ENCODE data around the gene TRIP4.

The TRIP4 gene

DNA sequence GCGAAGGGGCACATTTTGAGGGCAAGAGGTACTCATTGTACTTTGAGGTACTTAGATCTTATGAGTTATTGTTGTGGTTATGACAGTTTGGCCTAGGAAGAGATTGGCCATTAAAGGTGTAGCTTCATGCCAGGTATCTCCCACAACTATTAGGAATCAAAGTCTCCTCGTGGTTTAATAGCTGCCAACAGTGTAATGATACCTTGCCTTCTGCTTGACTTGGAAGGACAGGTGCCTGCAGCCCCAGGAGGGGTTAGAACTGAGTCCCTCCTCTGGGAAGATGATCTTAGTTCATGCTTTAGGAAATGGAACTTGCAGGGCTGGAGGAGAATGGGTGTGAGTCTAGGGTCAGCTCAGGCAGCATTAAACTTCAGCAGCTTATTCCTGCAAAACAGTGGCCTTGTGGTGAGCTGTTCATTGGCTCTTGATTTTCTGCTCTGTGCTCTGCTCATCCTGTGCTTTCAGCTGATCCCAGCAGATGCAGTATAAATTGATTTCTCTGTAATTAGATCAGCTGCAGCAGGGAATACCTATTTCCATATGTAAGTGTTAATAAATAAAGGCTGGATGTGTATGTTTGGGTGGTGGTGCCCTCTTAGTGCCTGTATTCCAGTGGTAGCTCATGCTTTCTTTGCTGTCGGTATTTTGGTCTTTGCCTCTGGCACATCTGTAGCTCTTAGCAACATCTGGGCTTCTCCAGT is 113.2 kb downstream of the TRIP4 start:
- H2BK120ac ChIP-seq (ENCODE audit: low read depth, low read length): no peak overlapping the region
- no peak overlapping the region for H3K4ac ChIP-seq (ENCODE audit: low read depth in 1 of 2, low read length in 2 of 2)
- H4K91ac ChIP-seq (ENCODE audit: low read length): no peak overlapping the region
- no peak overlapping the region for H4K8ac ChIP-seq (ENCODE audit: low read length)
- 70% methylated on average over 3 of the region's 3 CpGs for WGBS
- H3K36me3 ChIP-seq (ENCODE audit: control insufficient read depth in 1 of 2, insufficient read depth in 2 of 2, low read depth in 1 of 2, low read length in 2 of 2): peaks cover 18 to 58% of the 10 kb centered on the region in 2 experiments
- no peak overlapping the region for H2AFZ ChIP-seq (ENCODE audit: low read depth, low read length)
- H3K18ac ChIP-seq (ENCODE audit: low read depth in 1 of 2, low read length in 2 of 2): no peak overlapping the region
- no peak overlapping the region for H3K4me2 ChIP-seq (ENCODE audit: low read length, poor library complexity, severe bottlenecking)
- H2AK5ac ChIP-seq (ENCODE audit: low read length, severe bottlenecking): no peak overlapping the region
- no peak overlapping the region for H3K23ac ChIP-seq (ENCODE audit: low read length in 2 of 2)
- H3K79me1 ChIP-seq (replicated peaks; ENCODE audit: low read length, poor library complexity, severe bottlenecking): peaks cover 37% of the 10 kb centered on the region
- no peaks in the 10 kb centered on the region for H3K9me3 ChIP-seq (ENCODE audit: control insufficient read depth, low read length)
- H2BK5ac ChIP-seq (ENCODE audit: low read depth, low read length, poor library complexity, severe bottlenecking): no peak overlapping the region
- no peak for DNase-seq
- no peak overlapping the region for H3K27ac ChIP-seq (ENCODE audit: low read length, poor library complexity, severe bottlenecking)
- no peak overlapping the region for H3K9ac ChIP-seq (ENCODE audit: low read length)
- no peak overlapping the region for H2BK12ac ChIP-seq (ENCODE audit: low read length in 2 of 2)
- H3K27me3 ChIP-seq (ENCODE audit: control insufficient read depth in 1 of 2, insufficient read depth in 1 of 2, low read length in 2 of 2): no peaks in the 10 kb centered on the region
- H2BK15ac ChIP-seq (ENCODE audit: low read depth, poor library complexity, severe bottlenecking): no peak overlapping the region
- no peak overlapping the region for H3K4me3 ChIP-seq (ENCODE audit: insufficient read depth in 1 of 2, low read depth in 1 of 2, low read length in 2 of 2)
- no peak overlapping the region for H3K14ac ChIP-seq (ENCODE audit: low read length in 2 of 2)
- peaks cover 3% of the 10 kb centered on the region for H3K4me1 ChIP-seq (ENCODE audit: control insufficient read depth, insufficient read depth, low read depth, low read length)

GRCh38 chr15:64501396-64501715 is 113.7 kb downstream of the TRIP4 start:
- no peak overlapping the region for H2BK15ac ChIP-seq (ENCODE audit: low read depth, poor library complexity, severe bottlenecking)
- no peak overlapping the region for H2BK5ac ChIP-seq (ENCODE audit: low read depth, low read length, poor library complexity, severe bottlenecking)
- H3K27ac ChIP-seq (ENCODE audit: low read length, poor library complexity, severe bottlenecking): no peak overlapping the region
- no peak overlapping the region for H2BK12ac ChIP-seq (ENCODE audit: low read length in 2 of 2)
- H2AFZ ChIP-seq (ENCODE audit: low read depth, low read length): no peak overlapping the region
- H2AK5ac ChIP-seq (ENCODE audit: low read length, severe bottlenecking): no peak overlapping the region
- no peaks in the 10 kb centered on the region for H3K9me3 ChIP-seq (ENCODE audit: control insufficient read depth, low read length)
- no CpG with 5 or more reads among the region's 1 CpG for WGBS
- no peak overlapping the region for H4K8ac ChIP-seq (ENCODE audit: low read length)
- H3K4me1 ChIP-seq (ENCODE audit: control insufficient read depth, insufficient read depth, low read depth, low read length): peaks cover 3% of the 10 kb centered on the region
- H3K79me1 ChIP-seq (replicated peaks; ENCODE audit: low read length, poor library complexity, severe bottlenecking): peaks cover 35% of the 10 kb centered on the region
- no peak overlapping the region for H4K91ac ChIP-seq (ENCODE audit: low read length)
- H3K36me3 ChIP-seq (ENCODE audit: control insufficient read depth in 1 of 2, insufficient read depth in 2 of 2, low read depth in 1 of 2, low read length in 2 of 2): peaks cover 18 to 56% of the 10 kb centered on the region in 2 experiments
- DNase-seq: no peak
- no peaks in the 10 kb centered on the region for H3K27me3 ChIP-seq (ENCODE audit: control insufficient read depth in 1 of 2, insufficient read depth in 1 of 2, low read length in 2 of 2)
- H3K4ac ChIP-seq (ENCODE audit: low read depth in 1 of 2, low read length in 2 of 2): peak overlapping the region in 1 of 2 experiments; percentile 58
- H3K9ac ChIP-seq (ENCODE audit: low read length): no peak overlapping the region
- no peak overlapping the region for H3K4me3 ChIP-seq (ENCODE audit: insufficient read depth in 1 of 2, low read depth in 1 of 2, low read length in 2 of 2)
- peak overlapping the region in 1 of 2 experiments; percentile 70 for H3K23ac ChIP-seq (ENCODE audit: low read length in 2 of 2)
- peak overlapping the region in 1 of 2 experiments; percentile 21 for H3K14ac ChIP-seq (ENCODE audit: low read length in 2 of 2)
- H2BK120ac ChIP-seq (ENCODE audit: low read depth, low read length): no peak overlapping the region
- H3K18ac ChIP-seq (ENCODE audit: low read depth in 1 of 2, low read length in 2 of 2): no peak overlapping the region
- no peak overlapping the region for H3K4me2 ChIP-seq (ENCODE audit: low read length, poor library complexity, severe bottlenecking)

DNA sequence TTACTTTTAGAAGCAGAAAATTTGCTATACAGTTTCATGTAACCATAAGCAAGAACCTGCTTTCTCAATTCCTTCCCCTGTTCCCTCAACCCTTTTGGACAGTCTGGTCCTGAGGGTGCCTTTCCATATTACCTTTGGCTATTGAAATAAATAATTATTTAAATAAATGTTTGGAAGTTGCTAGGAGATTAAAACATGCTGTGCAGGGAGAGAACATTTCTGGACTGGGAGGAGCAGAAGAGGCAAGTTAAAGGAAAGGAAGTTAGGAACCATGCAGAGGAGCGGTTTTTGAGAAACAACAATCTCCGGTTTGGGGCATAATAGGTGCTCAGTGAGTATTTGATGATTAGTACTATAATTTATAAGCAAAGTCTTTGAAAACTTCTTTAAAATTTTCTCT is 114.5 kb downstream of the TRIP4 start:
- H3K4me2 ChIP-seq (ENCODE audit: low read length, poor library complexity, severe bottlenecking): no peak overlapping the region
- no peak overlapping the region for H3K27ac ChIP-seq (ENCODE audit: low read length, poor library complexity, severe bottlenecking)
- H4K91ac ChIP-seq (ENCODE audit: low read length): no peak overlapping the region
- H2AK5ac ChIP-seq (ENCODE audit: low read length, severe bottlenecking): no peak overlapping the region
- H3K36me3 ChIP-seq (ENCODE audit: control insufficient read depth in 1 of 2, insufficient read depth in 2 of 2, low read depth in 1 of 2, low read length in 2 of 2): peaks cover 18 to 56% of the 10 kb centered on the region in 2 experiments
- H3K9me3 ChIP-seq (ENCODE audit: control insufficient read depth, low read length): no peaks in the 10 kb centered on the region
- H3K79me1 ChIP-seq (replicated peaks; ENCODE audit: low read length, poor library complexity, severe bottlenecking): peaks cover 32% of the 10 kb centered on the region
- no peak overlapping the region for H3K4ac ChIP-seq (ENCODE audit: low read depth in 1 of 2, low read length in 2 of 2)
- H3K27me3 ChIP-seq (ENCODE audit: control insufficient read depth in 1 of 2, insufficient read depth in 1 of 2, low read length in 2 of 2): no peaks in the 10 kb centered on the region
- H2AFZ ChIP-seq (ENCODE audit: low read depth, low read length): no peak overlapping the region
- H3K4me3 ChIP-seq (ENCODE audit: insufficient read depth in 1 of 2, low read depth in 1 of 2, low read length in 2 of 2): no peak overlapping the region
- no peak overlapping the region for H3K23ac ChIP-seq (ENCODE audit: low read length in 2 of 2)
- H3K9ac ChIP-seq (ENCODE audit: low read length): peak overlapping the region; percentile 3
- no peak overlapping the region for H2BK120ac ChIP-seq (ENCODE audit: low read depth, low read length)
- no CpG with 5 or more reads among the region's 2 CpGs for WGBS
- no peak overlapping the region for H3K14ac ChIP-seq (ENCODE audit: low read length in 2 of 2)
- H2BK12ac ChIP-seq (ENCODE audit: low read length in 2 of 2): no peak overlapping the region
- no peak overlapping the region for H2BK15ac ChIP-seq (ENCODE audit: low read depth, poor library complexity, severe bottlenecking)
- peaks cover 3% of the 10 kb centered on the region for H3K4me1 ChIP-seq (ENCODE audit: control insufficient read depth, insufficient read depth, low read depth, low read length)
- no peak overlapping the region for H3K18ac ChIP-seq (ENCODE audit: low read depth in 1 of 2, low read length in 2 of 2)
- no peak overlapping the region for H2BK5ac ChIP-seq (ENCODE audit: low read depth, low read length, poor library complexity, severe bottlenecking)
- DNase-seq: no peak
- H4K8ac ChIP-seq (ENCODE audit: low read length): no peak overlapping the region

DNA sequence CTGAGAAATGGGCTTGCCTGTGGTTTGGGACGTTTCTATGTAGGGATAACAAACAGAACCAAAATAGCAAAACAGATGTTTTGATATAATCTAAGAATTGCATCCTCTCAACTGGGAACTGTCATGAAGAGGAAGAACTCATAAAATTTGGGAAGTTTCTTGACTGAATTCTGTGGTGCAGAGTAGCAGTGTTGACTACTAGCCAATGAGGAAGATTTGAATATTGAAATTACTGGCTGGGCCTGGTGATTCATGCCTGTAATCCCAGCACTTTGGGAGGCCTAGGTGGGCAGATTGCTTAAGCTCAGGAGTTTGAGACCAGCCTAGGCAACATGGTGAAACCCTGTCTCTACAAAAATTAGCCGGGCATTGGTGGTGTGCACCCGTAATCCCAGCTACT is 114.9 kb downstream of the TRIP4 start:
- Histone ChIP-seq H3K9ac (ENCODE audit: low read length) (peak overlapping the region; percentile 3), H3K14ac (ENCODE audit: low read length in 2 of 2) (peak overlapping the region in 1 of 2 experiments; percentile 53), H2AK5ac (ENCODE audit: low read length, severe bottlenecking) (no peak overlapping the region), H3K4me1 (ENCODE audit: control insufficient read depth, insufficient read depth, low read depth, low read length) (peaks cover 3% of the 10 kb centered on the region), H2BK15ac (ENCODE audit: low read depth, poor library complexity, severe bottlenecking) (no peak overlapping the region), H2BK120ac (ENCODE audit: low read depth, low read length) (peak overlapping the region; percentile 42), H3K27me3 (ENCODE audit: control insufficient read depth in 1 of 2, insufficient read depth in 1 of 2, low read length in 2 of 2) (no peaks in the 10 kb centered on the region), H3K79me1 (replicated peaks; ENCODE audit: low read length, poor library complexity, severe bottlenecking) (peaks cover 28% of the 10 kb centered on the region), H2AFZ (ENCODE audit: low read depth, low read length) (no peak overlapping the region), H3K4me2 (ENCODE audit: low read length, poor library complexity, severe bottlenecking) (no peak overlapping the region), H2BK12ac (ENCODE audit: low read length in 2 of 2) (peak overlapping the region; percentile 49 to 93), H3K23ac (ENCODE audit: low read length in 2 of 2) (no peak overlapping the region), H3K18ac (ENCODE audit: low read depth in 1 of 2, low read length in 2 of 2) (peak overlapping the region; percentile 58 to 89), H2BK5ac (ENCODE audit: low read depth, low read length, poor library complexity, severe bottlenecking) (no peak overlapping the region), H3K27ac (ENCODE audit: low read length, poor library complexity, severe bottlenecking) (no peak overlapping the region), H3K4ac (ENCODE audit: low read depth in 1 of 2, low read length in 2 of 2) (peak overlapping the region; percentile 68 to 88), H3K4me3 (ENCODE audit: insufficient read depth in 1 of 2, low read depth in 1 of 2, low read length in 2 of 2) (no peak overlapping the region), H4K91ac (ENCODE audit: low read length) (peak overlapping the region; percentile 80), H3K36me3 (ENCODE audit: control insufficient read depth in 1 of 2, insufficient read depth in 2 of 2, low read depth in 1 of 2, low read length in 2 of 2) (peaks cover 18 to 53% of the 10 kb centered on the region in 2 experiments), H3K9me3 (ENCODE audit: control insufficient read depth, low read length) (no peaks in the 10 kb centered on the region), H4K8ac (ENCODE audit: low read length) (peak overlapping the region; percentile 70)
- peak; percentile 49 for DNase-seq
- 62% methylated on average over 3 of the region's 3 CpGs for WGBS
